Measurements from ENCODE around the gene SULT4A1.

DNA sequence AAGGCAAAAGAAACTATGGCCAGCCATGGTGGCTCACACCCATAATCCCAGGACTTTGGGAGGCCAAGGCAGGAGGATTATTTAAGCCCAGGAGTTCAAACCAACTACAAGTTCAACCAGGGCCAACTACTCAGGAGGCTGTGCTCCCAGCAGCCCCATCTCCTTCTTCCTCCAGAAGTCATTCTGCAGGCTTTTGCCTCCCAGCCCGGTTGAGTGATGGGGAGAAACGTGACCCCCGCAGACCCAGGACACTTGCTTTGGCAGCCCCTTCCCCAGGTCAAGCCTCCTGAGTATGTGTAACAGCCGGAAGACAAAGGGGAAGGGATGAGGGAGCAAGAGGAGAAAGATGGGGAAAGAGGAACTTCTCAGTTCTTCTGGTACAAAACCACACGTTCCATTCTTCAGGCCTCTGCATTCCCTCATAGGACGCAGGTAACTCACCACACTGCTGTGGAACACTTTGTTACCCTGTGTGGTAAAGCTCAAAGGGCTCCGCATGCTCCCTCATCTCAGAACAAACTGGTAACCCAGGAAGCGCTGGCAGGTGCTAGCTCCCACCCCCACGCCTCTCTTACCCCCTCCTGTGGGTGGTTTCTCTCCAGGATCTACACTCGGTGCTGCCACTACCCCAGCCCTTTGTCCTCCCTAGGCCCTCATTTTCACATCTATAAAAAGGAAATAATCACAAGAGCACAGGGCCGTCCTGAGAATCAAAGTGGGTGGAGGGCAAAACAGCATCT is 4.0 kb downstream of the SULT4A1 start:
- TF ChIP-seq, protein P1, sequence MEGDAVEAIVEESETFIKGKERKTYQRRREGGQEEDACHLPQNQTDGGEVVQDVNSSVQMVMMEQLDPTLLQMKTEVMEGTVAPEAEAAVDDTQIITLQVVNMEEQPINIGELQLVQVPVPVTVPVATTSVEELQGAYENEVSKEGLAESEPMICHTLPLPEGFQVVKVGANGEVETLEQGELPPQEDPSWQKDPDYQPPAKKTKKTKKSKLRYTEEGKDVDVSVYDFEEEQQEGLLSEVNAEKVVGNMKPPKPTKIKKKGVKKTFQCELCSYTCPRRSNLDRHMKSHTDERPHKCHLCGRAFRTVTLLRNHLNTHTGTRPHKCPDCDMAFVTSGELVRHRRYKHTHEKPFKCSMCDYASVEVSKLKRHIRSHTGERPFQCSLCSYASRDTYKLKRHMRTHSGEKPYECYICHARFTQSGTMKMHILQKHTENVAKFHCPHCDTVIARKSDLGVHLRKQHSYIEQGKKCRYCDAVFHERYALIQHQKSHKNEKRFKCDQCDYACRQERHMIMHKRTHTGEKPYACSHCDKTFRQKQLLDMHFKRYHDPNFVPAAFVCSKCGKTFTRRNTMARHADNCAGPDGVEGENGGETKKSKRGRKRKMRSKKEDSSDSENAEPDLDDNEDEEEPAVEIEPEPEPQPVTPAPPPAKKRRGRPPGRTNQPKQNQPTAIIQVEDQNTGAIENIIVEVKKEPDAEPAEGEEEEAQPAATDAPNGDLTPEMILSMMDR (IDR thresholded peaks at IDR 0.05) = no peak
- TF ChIP-seq POLR2AphosphoS5 (IDR thresholded peaks at IDR 0.05; ENCODE audit: low read depth, low read length) (no peak), RCOR1 (IDR thresholded peaks at IDR 0.05; ENCODE audit: low read length) (no peak), EP300 (IDR thresholded peaks at IDR 0.05; ENCODE audit: borderline replicate concordance in 1 of 2, low read depth in 1 of 2, low read length in 1 of 2) (no peak), SMC3 (IDR thresholded peaks at IDR 0.05; ENCODE audit: low read depth, low read length) (no peak)

All from SK-N-SH (cell line).